Parathyroid adenoma (tissue), 2 donors: ENCODE measurements around the gene MFAP4.

Source experiments
- H2AFZ ChIP-seq: fragments of 300-600 bp; sonication (generic); one replicate; pipeline ENCODE4 v1.7.0; 2017; ENCODE audit warnings: antibody characterized with exemption, mild to moderate bottlenecking
- H3K27ac ChIP-seq: fragments of 300-600 bp; sonication (generic); one replicate; pipeline ENCODE4 v1.7.0; 2017
- H3K27me3 ChIP-seq: fragments of 300-600 bp; sonication (generic); one replicate; pipeline ENCODE4 v1.7.0; 2017; ENCODE audit warnings: low read length; ENCODE audit not compliant: control insufficient read depth, insufficient read depth
- H3K36me3 ChIP-seq: fragments of 300-600 bp; sonication (generic); one replicate; pipeline ENCODE4 v1.7.0; 2017; ENCODE audit warnings: low read length; ENCODE audit not compliant: control insufficient read depth, insufficient read depth
- H3K4me1 ChIP-seq: fragments of 300-600 bp; sonication (generic); one replicate; pipeline ENCODE4 v1.7.0; 2017; ENCODE audit warnings: control low read depth
- H3K4me2 ChIP-seq: fragments of 300-600 bp; sonication (generic); one replicate; pipeline ENCODE4 v1.7.0; 2017; ENCODE audit warnings: low read length
- H3K4me3 ChIP-seq: fragments of 300-600 bp; sonication (generic); one replicate; pipeline ENCODE4 v1.7.0; 2017; ENCODE audit warnings: low read depth, low read length
- H3K79me2 ChIP-seq: fragments of 300-600 bp; sonication (generic); one replicate; pipeline ENCODE4 v1.7.0; 2017; ENCODE audit warnings: control low read depth
- H3K9ac ChIP-seq: fragments of 300-600 bp; sonication (generic); one replicate; pipeline ENCODE4 v1.7.0; 2017; ENCODE audit warnings: mild to moderate bottlenecking
- H3K9me3 ChIP-seq: fragments of 300-600 bp; sonication (generic); one replicate; pipeline ENCODE4 v1.7.0; 2017; ENCODE audit warnings: low read length; ENCODE audit not compliant: control insufficient read depth
- CTCF ChIP-seq: fragments of 300-600 bp; sonication (generic); IDR thresholded peaks from one replicate; pipeline ENCODE4 v1.7.0; 2017; ENCODE audit warnings: antibody characterized with exemption, mild to moderate bottlenecking
- donor health status: primary hyperparathyroidism.

Gene MFAP4

GRCh38 chr17:19386974-19387920 is at the start of gene MFAP4:
Gene MFAP4, minus strand, starts transcription at chr17:19387190. Its CDS starts 35 bp downstream, at chr17:19387155.
- no peak for TF ChIP-seq CTCF
- no peaks in the 10 kb centered on the region for H3K27me3 ChIP-seq
- H3K4me2 ChIP-seq = peak within 1 kb of the TSS; percentile 17
- H3K36me3 ChIP-seq = no peaks in the 10 kb centered on the region
- H3K4me3 ChIP-seq = no peak within 1 kb of the TSS
- peaks cover 23% of the 10 kb centered on the region for H3K4me1 ChIP-seq
- no peak within 1 kb of the TSS for H3K9ac ChIP-seq
- no peaks in the 10 kb centered on the region for H3K79me2 ChIP-seq
- peak within 1 kb of the TSS; percentile 29 for H2AFZ ChIP-seq
- H3K27ac ChIP-seq = peak within 1 kb of the TSS; percentile 64
- no peaks in the 10 kb centered on the region for H3K9me3 ChIP-seq

- H3K27ac ChIP-seq = no peak overlapping the region
- no peak overlapping the region for H3K4me2 ChIP-seq
- no peaks in the 10 kb centered on the region for H3K36me3 ChIP-seq
- no peak overlapping the region for H2AFZ ChIP-seq
- no peaks in the 10 kb centered on the region for H3K9me3 ChIP-seq
- H3K4me3 ChIP-seq = no peak overlapping the region
- no peak overlapping the region for H3K9ac ChIP-seq
- no peaks in the 10 kb centered on the region for H3K79me2 ChIP-seq
- no peak for TF ChIP-seq CTCF
- H3K4me1 ChIP-seq = no peaks in the 10 kb centered on the region
- H3K27me3 ChIP-seq = no peaks in the 10 kb centered on the region
These were observed 46.8 kb upstream of the MFAP4 start for GRCh38 chr17:19433727-19434340.

GRCh38 chr17:19433255-19433654 is 46.3 kb upstream of the MFAP4 start:
- no peaks in the 10 kb centered on the region for H3K27me3 ChIP-seq
- TF ChIP-seq CTCF = no peak
- no peak overlapping the region for H3K4me2 ChIP-seq
- no peak overlapping the region for H3K27ac ChIP-seq
- no peak overlapping the region for H2AFZ ChIP-seq
- H3K9me3 ChIP-seq = no peaks in the 10 kb centered on the region
- no peak overlapping the region for H3K9ac ChIP-seq
- no peak overlapping the region for H3K4me3 ChIP-seq
- no peaks in the 10 kb centered on the region for H3K79me2 ChIP-seq
- H3K4me1 ChIP-seq = no peaks in the 10 kb centered on the region
- H3K36me3 ChIP-seq = no peaks in the 10 kb centered on the region

- Histone ChIP-seq H3K9me3 (no peaks in the 10 kb centered on the region), H3K27ac (no peak overlapping the region), H3K9ac (no peak overlapping the region), H3K36me3 (no peaks in the 10 kb centered on the region), H3K4me1 (no peaks in the 10 kb centered on the region), H3K4me2 (no peak overlapping the region), H3K27me3 (no peaks in the 10 kb centered on the region), H3K79me2 (no peaks in the 10 kb centered on the region), H3K4me3 (no peak overlapping the region), H2AFZ (no peak overlapping the region)
- no peak for TF ChIP-seq CTCF
These were observed 44.7 kb upstream of the MFAP4 start for GRCh38 chr17:19431691-19432090.
